ENCODE data around the gene SLC4A11. TPM values are rescaled to one million over a fixed set of nuclear protein-coding genes. Genes with fewer than 3 reads are reported as not detected.
A peak's percentile ranks its signal among the peaks of the same experiment; 100 is the strongest.

SLC4A11 gene
- total RNA-seq, 2 donors from 2014 or later: 0.14 to 1.1 TPM

- DNase-seq (ENCODE audit: low spot score in 2 of 2): no peak
- ATAC-seq: no peak
- Mint-ChIP-seq H3K9me3 (no peaks in the 10 kb centered on the region), H3K27ac (no peak overlapping the region), H3K36me3 (peaks cover 0 to 7% of the 10 kb centered on the region in 2 donors)
These were observed 3.2 kb downstream of the SLC4A11 start for GRCh38 chr20:3235666-3236324.

GRCh38 chr20:3233991-3234498, 4.9 kb downstream of the SLC4A11 start:
- ATAC-seq: no peak
- H3K36me3 Mint-ChIP-seq: no peaks in the 10 kb centered on the region

GRCh38 chr20:3233131-3233990, 5.6 kb downstream of the SLC4A11 start:
- ATAC-seq (no peak), DNase-seq (ENCODE audit: low spot score in 2 of 2) (no peak)
- Mint-ChIP-seq H3K27ac (no peak overlapping the region), H3K9me3 (no peaks in the 10 kb centered on the region), H3K36me3 (no peaks in the 10 kb centered on the region)

More at GRCh38 chr20:3233991-3234498, 4.9 kb downstream of the SLC4A11 start:
- no peak overlapping the region for H3K27ac Mint-ChIP-seq
- no peaks in the 10 kb centered on the region for H3K9me3 Mint-ChIP-seq
- DNase-seq (ENCODE audit: low spot score in 2 of 2): no peak

GRCh38 chr20:3231889-3232588, 7.0 kb downstream of the SLC4A11 start:
- Mint-ChIP-seq H3K27ac (no peak overlapping the region), H3K9me3 (no peaks in the 10 kb centered on the region), H3K36me3 (no peaks in the 10 kb centered on the region)
- no peak for ATAC-seq
- no peak for DNase-seq (ENCODE audit: low spot score in 2 of 2)

GRCh38 chr20:3231116-3231515, 7.9 kb downstream of the SLC4A11 start:
- no peak for ATAC-seq
- H3K36me3 Mint-ChIP-seq: no peaks in the 10 kb centered on the region
- no peaks in the 10 kb centered on the region for H3K9me3 Mint-ChIP-seq
- no peak overlapping the region for H3K27ac Mint-ChIP-seq
- no peak for DNase-seq (ENCODE audit: low spot score in 2 of 2)

- Mint-ChIP-seq H3K27ac (no peak overlapping the region), H3K36me3 (no peaks in the 10 kb centered on the region), H3K9me3 (no peaks in the 10 kb centered on the region)
- DNase-seq (ENCODE audit: low spot score in 2 of 2) (no peak), ATAC-seq (no peak)
These were observed 9.2 kb downstream of the SLC4A11 start for GRCh38 chr20:3229798-3230197.

- DNase-seq (ENCODE audit: low spot score in 2 of 2) (no peak), ATAC-seq (no peak)
- Mint-ChIP-seq H3K9me3 (no peaks in the 10 kb centered on the region), H3K36me3 (no peaks in the 10 kb centered on the region), H3K27ac (no peak overlapping the region)
These were observed 9.8 kb downstream of the SLC4A11 start for GRCh38 chr20:3229158-3229557.

GRCh38 chr20:3228750-3229032, 10.3 kb downstream of the SLC4A11 start:
- Mint-ChIP-seq H3K9me3 (no peaks in the 10 kb centered on the region), H3K27ac (no peak overlapping the region), H3K36me3 (no peaks in the 10 kb centered on the region)
- DNase-seq (ENCODE audit: low spot score in 2 of 2): no peak
- no peak for ATAC-seq

GRCh38 chr20:3227936-3228749, 10.8 kb downstream of the SLC4A11 start:
- H3K36me3 Mint-ChIP-seq: no peaks in the 10 kb centered on the region
- DNase-seq (ENCODE audit: low spot score in 2 of 2) (no peak), ATAC-seq (no peak)
- no peaks in the 10 kb centered on the region for H3K9me3 Mint-ChIP-seq
- H3K27ac Mint-ChIP-seq: no peak overlapping the region

- no peak for DNase-seq (ENCODE audit: low spot score in 2 of 2)
- Mint-ChIP-seq H3K9me3 (no peaks in the 10 kb centered on the region), H3K27ac (no peak overlapping the region), H3K36me3 (no peaks in the 10 kb centered on the region)
- ATAC-seq: no peak
These were observed 11.5 kb downstream of the SLC4A11 start for GRCh38 chr20:3227506-3227905.

GRCh38 chr20:3226864-3227263, 12.1 kb downstream of the SLC4A11 start:
- ATAC-seq (no peak), DNase-seq (ENCODE audit: low spot score in 2 of 2) (no peak)
- Mint-ChIP-seq H3K36me3 (no peaks in the 10 kb centered on the region), H3K9me3 (no peaks in the 10 kb centered on the region), H3K27ac (no peak overlapping the region)

- DNase-seq (ENCODE audit: low spot score in 2 of 2): no peak
- no peak overlapping the region for H3K27ac Mint-ChIP-seq
- H3K36me3 Mint-ChIP-seq: peaks cover 0 to under 1% of the 10 kb centered on the region in 2 donors
- no peak for ATAC-seq
- H3K9me3 Mint-ChIP-seq: no peaks in the 10 kb centered on the region
These were observed 12.9 kb downstream of the SLC4A11 start for GRCh38 chr20:3226093-3226492.

GRCh38 chr20:3224681-3225421, 14.1 kb downstream of the SLC4A11 start:
- Mint-ChIP-seq H3K36me3 (peaks cover 0 to 6% of the 10 kb centered on the region in 2 donors), H3K9me3 (no peaks in the 10 kb centered on the region), H3K27ac (no peak overlapping the region)
- ATAC-seq: no peak
- no peak for DNase-seq (ENCODE audit: low spot score in 2 of 2)

GRCh38 chr20:3223994-3224680, 14.9 kb downstream of the SLC4A11 start:
- DNase-seq (ENCODE audit: low spot score in 2 of 2) (no peak), ATAC-seq (no peak)
- peaks cover 0 to 6% of the 10 kb centered on the region in 2 donors for H3K36me3 Mint-ChIP-seq
- no peak overlapping the region for H3K27ac Mint-ChIP-seq
- H3K9me3 Mint-ChIP-seq: no peaks in the 10 kb centered on the region

GRCh38 chr20:3223651-3223993, 15.4 kb downstream of the SLC4A11 start:
- no peak for DNase-seq (ENCODE audit: low spot score in 2 of 2)
- ATAC-seq: no peak
- Mint-ChIP-seq H3K36me3 (peaks cover 0 to 6% of the 10 kb centered on the region in 2 donors), H3K9me3 (no peaks in the 10 kb centered on the region), H3K27ac (peak overlapping the region; percentile 72 to 82)
